WERI-Rb-1 (cell line): ENCODE measurements around the gene TMEM203.

Source experiments
- DNase-seq: peaks from one replicate; pipeline ENCODE4 v3.0.0-alpha.2; 2020
- H3K27ac ChIP-seq: fragments of 250-450 bp; sonication (Bioruptor Pico); 2 replicates; pipeline ENCODE4 v1.5.1; 2020; ENCODE audit warnings: mild to moderate bottlenecking, moderate library complexity
- H3K27me3 ChIP-seq: fragments of 250-450 bp; sonication (Bioruptor Pico); 2 replicates; pipeline ENCODE4 v1.5.1; 2021; ENCODE audit warnings: mild to moderate bottlenecking, low read depth, moderate library complexity; ENCODE audit not compliant: insufficient read depth, severe bottlenecking
- H3K36me3 ChIP-seq: fragments of 250-450 bp; sonication (Bioruptor Pico); 2 replicates; pipeline ENCODE4 v1.5.1; 2020; ENCODE audit warnings: mild to moderate bottlenecking, moderate library complexity
- H3K4me3 ChIP-seq: 2 replicates; pipeline ENCODE4 v1.5.1; 2011; ENCODE audit warnings: low read depth, mild to moderate bottlenecking, control low read depth, low read length
- H3K9me3 ChIP-seq: fragments of 250-450 bp; sonication (Bioruptor Pico); 2 replicates; pipeline ENCODE4 v1.5.1; 2021; ENCODE audit warnings: mild to moderate bottlenecking, moderate library complexity; ENCODE audit not compliant: severe bottlenecking
- TF ChIP-seq, protein P1 (sequence below): IDR thresholded peaks from 2 replicates; pipeline ENCODE4 v1.5.1; 2011; ENCODE audit warnings: low read depth, mild to moderate bottlenecking, control low read depth, inconsistent platforms, low read length

Gene TMEM203

DNA sequence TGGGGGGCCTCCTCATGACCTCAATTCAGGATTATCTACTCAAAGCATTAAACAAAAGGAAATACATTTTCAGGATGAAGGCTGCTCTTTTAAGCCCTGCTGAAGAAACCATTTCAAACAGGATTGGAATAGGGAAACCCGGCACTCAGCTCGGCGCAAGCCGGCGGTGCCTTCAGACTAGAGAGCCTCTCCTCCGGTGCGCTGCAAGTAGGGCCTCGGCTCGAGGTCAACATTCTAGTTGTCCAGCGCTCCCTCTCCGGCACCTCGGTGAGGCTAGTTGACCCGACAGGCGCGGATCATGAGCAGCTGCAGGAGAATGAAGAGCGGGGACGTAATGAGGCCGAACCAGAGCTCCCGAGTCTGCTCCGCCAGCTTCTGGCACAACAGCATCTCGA lies 720 bp downstream of the TMEM203 start:
- H3K27me3 ChIP-seq = no peaks in the 10 kb centered on the region
- H3K36me3 ChIP-seq = no peaks in the 10 kb centered on the region
- H3K4me3 ChIP-seq = peak overlapping the region; percentile 82
- H3K27ac ChIP-seq = no peak overlapping the region; the same call in 1 of the 2 replicates
- DNase-seq = no peak
- no peaks in the 10 kb centered on the region for H3K9me3 ChIP-seq
- TF ChIP-seq, protein P1, sequence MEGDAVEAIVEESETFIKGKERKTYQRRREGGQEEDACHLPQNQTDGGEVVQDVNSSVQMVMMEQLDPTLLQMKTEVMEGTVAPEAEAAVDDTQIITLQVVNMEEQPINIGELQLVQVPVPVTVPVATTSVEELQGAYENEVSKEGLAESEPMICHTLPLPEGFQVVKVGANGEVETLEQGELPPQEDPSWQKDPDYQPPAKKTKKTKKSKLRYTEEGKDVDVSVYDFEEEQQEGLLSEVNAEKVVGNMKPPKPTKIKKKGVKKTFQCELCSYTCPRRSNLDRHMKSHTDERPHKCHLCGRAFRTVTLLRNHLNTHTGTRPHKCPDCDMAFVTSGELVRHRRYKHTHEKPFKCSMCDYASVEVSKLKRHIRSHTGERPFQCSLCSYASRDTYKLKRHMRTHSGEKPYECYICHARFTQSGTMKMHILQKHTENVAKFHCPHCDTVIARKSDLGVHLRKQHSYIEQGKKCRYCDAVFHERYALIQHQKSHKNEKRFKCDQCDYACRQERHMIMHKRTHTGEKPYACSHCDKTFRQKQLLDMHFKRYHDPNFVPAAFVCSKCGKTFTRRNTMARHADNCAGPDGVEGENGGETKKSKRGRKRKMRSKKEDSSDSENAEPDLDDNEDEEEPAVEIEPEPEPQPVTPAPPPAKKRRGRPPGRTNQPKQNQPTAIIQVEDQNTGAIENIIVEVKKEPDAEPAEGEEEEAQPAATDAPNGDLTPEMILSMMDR = no peak

DNA sequence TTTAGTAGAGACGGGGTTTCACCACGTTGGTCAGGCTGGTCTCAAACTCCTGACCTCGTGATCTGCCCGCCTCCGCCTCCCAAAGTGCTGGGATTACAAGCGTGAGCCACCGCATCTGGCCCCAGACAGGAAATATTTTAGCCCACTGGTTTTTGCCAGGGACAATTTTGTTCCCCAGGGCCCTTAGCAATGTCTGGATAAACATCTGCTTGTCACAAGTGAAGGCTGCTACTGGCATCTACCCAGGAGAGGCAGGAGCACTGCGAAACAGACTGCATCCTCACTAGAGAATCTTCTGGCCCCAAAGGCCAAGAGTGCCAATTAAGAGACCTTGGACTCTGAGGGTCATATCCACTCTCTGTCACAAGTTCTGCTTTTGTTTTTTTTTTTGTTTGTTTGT lies 2.5 kb downstream of the TMEM203 start:
- TF ChIP-seq, protein P1 = no peak
- Histone ChIP-seq H3K9me3 (no peaks in the 10 kb centered on the region), H3K36me3 (no peaks in the 10 kb centered on the region), H3K27ac (no peak overlapping the region), H3K27me3 (no peaks in the 10 kb centered on the region), H3K4me3 (no peak overlapping the region)
- no peak for DNase-seq

DNA sequence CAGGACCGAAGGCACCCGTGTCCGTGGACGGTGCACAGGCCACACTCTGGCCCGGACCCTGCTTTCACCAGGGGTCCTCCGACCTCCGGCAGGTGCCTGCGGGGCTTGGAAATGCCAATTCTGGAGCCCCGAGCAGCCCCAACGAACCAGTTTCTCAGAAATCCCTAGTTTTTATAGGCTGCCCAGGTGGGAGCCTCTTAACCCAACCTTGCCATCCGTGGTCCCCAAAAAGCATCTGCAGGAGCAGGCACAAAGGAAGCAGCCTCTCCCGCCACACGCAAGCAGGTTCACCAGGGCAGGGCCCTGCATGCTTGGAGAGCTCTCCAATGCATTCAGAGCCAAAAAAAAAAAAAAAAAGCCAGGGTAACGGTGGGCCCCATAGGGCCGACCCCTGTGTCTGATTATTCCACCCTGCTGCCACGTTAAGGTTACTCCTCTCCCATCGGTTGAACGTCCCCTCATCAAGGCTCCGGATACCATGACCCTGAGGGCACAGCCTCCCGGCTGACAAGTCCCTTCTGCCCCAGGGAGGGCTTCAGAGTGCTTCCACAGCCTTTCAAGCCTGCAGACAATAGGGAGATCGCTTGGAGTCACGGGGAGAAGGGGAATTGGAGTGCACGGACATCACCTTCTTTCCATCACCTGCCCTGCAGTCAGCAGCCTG lies 4.1 kb downstream of the TMEM203 start:
- Histone ChIP-seq H3K36me3 (no peaks in the 10 kb centered on the region), H3K9me3 (no peaks in the 10 kb centered on the region), H3K4me3 (peak overlapping the region; percentile 58), H3K27ac (peak overlapping the region; percentile 65), H3K27me3 (no peaks in the 10 kb centered on the region)
- TF ChIP-seq, protein P1 = no peak
- no peak for DNase-seq

DNA sequence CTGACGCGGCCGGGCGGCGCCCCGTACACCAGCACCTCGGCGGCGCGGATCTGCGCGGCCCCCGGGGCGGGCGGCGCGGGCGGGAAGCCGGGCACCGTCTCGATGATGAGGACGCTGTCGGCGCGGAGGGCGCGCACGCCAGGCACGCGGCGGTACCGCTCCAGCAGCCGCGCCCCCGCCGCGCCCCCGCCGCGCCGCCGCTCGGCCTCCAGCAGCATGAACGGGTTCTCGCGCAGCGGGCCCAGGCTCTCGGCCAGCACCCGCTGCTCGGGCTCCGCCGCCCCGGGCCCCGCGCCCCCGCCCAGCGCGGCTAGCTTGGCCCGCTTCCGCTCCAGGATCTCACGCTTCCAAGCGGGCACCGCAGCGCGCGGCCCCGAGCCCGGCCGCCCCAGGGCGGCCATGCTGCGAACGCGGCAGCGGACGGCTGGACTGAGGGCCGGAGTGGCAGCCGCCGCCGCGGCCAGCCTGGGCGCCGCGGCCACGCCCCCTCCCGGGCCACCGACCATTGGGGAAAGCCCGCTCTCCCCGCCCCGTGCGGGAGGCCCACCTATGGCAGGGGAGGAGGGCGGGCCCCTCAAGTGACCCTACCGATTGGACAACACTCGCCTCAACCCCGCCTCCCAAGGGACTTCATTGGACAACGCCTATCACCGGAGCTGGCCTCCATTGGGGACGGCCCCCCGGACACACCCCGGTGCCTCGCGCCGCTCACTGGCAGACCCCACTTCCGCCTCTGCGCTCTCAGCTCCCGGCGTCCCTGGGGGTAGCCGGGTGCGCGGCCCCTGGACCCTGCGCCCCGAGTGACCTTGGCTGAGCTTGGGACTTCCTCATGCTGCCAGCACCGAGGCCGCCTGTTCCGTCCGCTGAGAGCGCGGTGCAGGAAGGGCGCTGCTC lies 4.9 kb downstream of the TMEM203 start, which contains the start of gene TPRN:
TSS of gene TPRN (minus strand) at position 431 of the 894 bp plus-strand sequence. CDS start at position 401, 30 bp downstream.
- peak; percentile 96 for DNase-seq
- Histone ChIP-seq H3K4me3 (peak within 1 kb of the TSS; percentile 58), H3K36me3 (no peaks in the 10 kb centered on the region), H3K27ac (peak within 1 kb of the TSS; percentile 65), H3K9me3 (no peaks in the 10 kb centered on the region), H3K27me3 (no peaks in the 10 kb centered on the region)
- TF ChIP-seq, protein P1 = no peak

DNA sequence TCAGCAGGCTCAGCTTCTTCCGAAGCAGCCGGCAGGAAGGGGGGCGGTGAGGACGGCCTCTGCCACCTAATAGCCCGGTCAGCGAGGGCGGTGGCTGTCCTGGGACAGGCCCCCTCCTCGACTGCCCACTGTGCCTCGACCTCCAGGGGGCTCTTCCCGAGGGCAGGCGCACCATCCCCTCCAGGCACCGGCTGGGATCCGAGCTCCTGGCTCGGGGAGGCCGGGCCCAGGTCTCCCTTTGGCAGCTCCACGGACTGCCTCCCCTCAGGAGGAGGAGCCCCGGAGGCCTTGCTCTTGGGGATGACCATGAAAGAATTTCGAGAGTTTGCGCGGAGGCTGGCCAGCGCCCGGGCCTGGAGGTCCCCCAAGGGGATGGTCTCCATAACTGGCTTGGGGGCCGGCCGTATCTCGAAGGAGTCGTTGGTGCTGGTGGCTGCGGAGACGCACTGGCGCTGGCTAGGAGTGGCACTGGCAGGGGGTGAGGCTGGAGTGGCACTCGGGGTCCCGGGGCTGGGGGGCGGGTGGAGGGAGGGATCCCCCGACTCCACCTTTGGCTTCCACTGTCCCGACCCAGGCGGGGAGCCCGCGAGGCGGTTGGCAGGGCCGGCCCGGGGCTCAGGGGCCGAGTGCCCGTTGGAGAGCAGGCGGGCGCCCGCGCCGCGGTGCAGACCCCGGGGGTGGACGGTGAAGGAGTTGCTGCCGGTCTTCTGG lies 5.9 kb downstream of the TMEM203 start:
- Histone ChIP-seq H3K9me3 (no peaks in the 10 kb centered on the region), H3K27ac (no peak overlapping the region), H3K4me3 (no peak overlapping the region), H3K36me3 (no peaks in the 10 kb centered on the region), H3K27me3 (no peaks in the 10 kb centered on the region)
- DNase-seq = no peak
- TF ChIP-seq, protein P1 = no peak
